HG03159 (cell line): Measurements from ENCODE around the gene CD93.

Experiments
- ATAC-seq: cut with Tn5 transposase; IDR thresholded peaks from one replicate; pipeline ENCODE4 v1.9.1; 2021; ENCODE audit warnings: mild to moderate bottlenecking, moderate library complexity; ENCODE audit not compliant: unreplicated experiment

Gene CD93

GRCh38 chr20:23120936-23121750 is 35.0 kb upstream of the CD93 start:
- ATAC-seq, result no peak

DNA sequence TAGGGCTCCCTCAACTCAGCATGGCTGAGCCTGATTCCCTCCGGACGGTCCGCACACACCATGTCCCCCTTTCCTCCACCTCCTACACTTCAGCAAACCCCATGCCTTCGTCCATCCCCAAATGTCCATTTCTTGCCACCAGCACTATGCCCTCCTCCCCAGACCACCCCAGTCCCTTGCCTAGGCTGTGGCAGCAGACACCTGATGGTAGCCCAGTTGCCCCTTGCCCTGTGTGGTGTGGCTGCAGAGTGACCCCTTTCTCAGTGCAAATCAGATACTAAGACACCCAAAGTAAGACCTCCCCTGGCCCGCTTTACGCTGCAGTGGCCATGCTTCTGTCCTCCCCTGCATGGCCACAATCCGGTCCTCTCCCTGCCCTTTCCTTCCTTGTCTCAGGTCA is 34.1 kb upstream of the CD93 start:
- no peak for ATAC-seq

DNA sequence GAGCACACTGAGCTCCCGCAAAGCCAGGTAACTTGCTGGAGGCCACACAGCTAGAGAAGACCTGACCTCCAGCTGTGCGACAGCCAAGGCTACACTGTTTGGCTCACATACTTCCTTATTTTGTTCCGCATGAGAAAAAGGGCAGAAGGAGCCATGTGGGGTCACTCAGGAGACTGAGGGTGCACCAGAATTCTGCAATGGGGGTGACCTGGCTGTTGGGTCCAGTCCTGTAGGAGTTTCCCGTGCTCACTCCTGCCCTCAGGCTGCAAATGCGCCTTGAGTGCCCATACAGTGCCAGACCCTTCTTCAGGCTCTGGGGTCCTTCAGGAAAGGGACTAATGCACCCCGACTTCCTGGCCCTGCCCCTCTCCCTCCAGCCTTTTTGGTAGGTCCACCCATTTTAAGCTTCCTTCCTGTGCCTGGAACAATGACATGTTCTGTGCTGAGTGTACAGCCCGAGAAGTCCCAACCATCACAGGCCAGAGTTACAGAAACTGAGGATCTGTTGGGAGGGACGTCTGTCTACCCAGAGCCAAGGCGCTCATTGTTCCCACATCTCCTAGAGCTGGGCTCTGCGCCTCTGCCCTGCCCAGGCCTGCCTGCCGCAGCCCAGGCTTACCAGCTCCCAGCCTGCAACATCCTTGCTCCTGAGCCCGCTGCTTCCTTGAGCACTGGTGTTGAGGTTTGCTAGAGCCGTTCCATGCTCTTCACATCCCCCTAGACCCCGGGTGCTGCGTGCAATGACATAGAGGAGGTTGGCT is 33.5 kb upstream of the CD93 start:
- ATAC-seq, result no peak

- ATAC-seq, result no peak
Observed at GRCh38 chr20:23118766-23119165, 32.6 kb upstream of the CD93 start.

- no peak for ATAC-seq
Observed at GRCh38 chr20:23118144-23118543, 32.0 kb upstream of the CD93 start.

DNA sequence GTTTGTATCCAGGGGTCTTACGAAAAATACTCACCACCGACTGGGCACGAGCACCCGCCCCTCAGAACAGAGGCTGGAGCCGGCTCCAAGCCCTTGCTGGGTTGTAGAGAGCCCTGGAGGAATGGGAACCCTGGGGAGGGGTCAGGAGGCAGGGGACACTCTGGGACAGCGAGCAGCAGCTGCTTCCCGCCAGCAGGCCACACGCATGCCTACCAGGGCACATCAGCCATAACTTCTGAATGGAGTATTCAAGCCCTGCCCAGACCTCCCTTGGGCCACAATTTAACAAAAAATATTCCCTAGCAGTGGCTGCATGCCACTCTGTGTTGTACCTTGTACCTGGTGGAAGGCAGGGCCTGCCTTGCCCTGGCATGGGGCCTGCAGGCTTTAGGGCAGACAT is 31.6 kb upstream of the CD93 start:
- ATAC-seq, result no peak

GRCh38 chr20:23116311-23117089 is 30.4 kb upstream of the CD93 start:
- no peak for ATAC-seq

- ATAC-seq, result no peak
Observed at GRCh38 chr20:23115822-23116221, 29.7 kb upstream of the CD93 start.

DNA sequence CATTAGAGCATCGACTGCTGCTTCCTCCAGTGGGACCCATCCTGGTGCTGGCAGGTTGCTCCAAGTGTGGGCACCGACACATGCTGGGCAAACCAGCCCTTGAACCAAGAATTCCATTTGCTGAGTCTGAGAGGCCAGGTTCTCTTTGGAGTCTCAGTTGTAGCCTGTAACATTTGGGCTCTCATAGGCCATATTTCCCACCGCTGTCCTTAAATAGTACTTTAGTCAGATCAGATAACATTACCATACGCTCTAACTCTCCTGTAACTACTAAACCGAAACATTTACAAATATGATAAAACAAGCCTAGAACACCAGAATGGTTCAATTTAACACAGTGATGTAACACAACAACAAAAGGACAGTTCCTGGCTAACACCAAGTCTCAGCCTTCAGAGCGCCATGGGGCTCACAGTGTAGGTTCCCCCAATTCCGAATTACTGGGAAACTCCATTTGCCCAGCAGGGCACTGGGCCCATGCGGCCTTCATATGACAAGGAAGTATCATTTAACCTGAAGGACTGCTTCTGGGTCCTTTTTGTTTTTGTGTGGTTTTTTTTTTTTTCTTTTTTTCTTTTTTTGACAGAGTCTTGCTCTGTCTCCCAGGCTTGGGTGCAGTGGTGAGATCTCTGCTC is 28.4 kb upstream of the CD93 start:
- no peak for ATAC-seq

- ATAC-seq, result no peak
Observed at GRCh38 chr20:23114018-23114417, 27.9 kb upstream of the CD93 start.

DNA sequence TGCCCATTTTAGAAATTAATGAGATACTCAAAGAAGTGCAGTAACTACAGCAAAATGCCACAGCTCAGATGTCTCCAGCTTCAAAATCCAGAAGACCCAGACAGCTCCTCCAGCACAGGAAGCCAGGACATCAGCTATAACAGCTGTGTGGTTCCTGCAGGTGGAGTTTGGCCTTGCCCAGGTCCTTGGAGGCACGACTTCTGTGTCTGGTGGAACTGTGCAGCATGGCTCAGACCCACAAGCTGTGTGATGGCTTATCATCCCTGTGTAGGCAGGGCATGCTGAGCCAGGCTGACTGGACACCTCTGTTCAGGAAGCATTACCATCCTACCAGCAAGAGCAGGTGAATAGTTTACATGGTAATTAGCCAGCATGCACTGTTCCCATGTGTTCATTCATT is 26.5 kb upstream of the CD93 start:
- ATAC-seq, result no peak

- ATAC-seq, result no peak
Observed at GRCh38 chr20:23111944-23112342, 25.8 kb upstream of the CD93 start.

- no peak for ATAC-seq
Observed at GRCh38 chr20:23111307-23111943, 25.3 kb upstream of the CD93 start.

DNA sequence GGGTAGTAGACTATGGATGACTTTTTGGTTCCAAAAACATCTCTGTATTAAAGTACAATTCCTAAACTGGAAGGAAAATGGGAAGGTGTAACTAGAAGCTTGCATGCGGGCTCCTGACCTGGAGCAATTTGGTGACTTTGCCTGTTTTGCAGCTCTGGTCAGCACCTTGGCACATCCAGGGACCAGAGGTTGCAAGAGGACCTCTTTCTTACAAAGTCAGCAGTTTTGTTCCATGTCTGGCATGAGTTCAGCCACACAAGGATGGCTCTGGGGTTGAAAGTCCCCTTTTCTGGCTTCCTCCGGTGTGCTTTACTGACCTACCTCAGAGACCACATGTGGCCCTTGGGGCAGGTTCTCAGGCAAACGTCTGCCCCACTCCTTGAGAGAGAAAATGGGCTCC is 22.7 kb upstream of the CD93 start:
- ATAC-seq, result no peak

GRCh38 chr20:23107466-23107865 is 21.3 kb upstream of the CD93 start:
- ATAC-seq, result no peak

DNA sequence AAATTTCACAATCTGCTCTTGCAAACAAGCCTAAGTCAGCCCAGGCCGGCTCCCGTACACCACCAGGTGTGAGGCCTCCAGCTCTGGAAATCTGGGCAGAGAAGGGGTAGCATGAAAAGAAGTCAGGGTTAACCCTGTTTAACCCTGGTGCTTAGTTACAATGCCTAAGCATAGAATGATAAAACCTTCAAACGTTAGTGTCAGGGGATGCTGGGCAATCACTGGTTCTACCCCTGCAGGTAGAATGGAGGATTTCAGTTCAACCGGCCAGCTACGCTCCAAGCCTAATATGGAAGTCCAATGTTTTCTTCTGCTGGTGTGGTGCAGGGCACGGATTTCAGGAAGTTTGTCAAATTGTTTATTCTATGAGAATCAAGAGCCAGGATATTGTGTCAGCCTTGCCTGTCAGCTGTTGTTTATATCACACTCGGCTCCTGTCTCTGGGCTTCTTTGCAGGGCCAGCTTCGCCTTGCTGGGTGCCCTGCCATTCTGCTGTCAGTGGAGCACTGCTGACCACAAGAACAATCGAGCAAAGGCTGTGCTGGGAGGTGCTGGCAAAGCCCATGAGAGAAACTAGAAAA is 20.2 kb upstream of the CD93 start:
- no peak for ATAC-seq

DNA sequence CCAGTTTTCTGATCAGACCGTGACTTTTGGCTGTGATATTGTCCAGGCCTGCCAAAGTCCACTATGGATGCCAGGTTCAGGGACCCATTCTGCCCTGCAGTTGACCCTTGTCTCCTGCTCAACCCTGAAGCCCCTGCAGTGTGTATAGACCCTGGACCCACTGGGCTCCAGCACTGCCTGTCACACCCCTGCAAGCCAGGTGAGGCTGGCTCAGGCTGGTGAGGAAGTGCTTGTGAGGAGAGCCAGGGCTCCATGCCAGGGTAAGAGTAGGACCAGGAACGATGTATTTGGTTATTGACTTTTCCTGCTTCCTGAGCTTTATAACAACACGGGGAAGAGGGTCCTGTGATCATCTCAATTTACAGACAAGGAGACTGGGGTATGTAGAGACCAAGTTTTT is 19.1 kb upstream of the CD93 start:
- no peak for ATAC-seq

DNA sequence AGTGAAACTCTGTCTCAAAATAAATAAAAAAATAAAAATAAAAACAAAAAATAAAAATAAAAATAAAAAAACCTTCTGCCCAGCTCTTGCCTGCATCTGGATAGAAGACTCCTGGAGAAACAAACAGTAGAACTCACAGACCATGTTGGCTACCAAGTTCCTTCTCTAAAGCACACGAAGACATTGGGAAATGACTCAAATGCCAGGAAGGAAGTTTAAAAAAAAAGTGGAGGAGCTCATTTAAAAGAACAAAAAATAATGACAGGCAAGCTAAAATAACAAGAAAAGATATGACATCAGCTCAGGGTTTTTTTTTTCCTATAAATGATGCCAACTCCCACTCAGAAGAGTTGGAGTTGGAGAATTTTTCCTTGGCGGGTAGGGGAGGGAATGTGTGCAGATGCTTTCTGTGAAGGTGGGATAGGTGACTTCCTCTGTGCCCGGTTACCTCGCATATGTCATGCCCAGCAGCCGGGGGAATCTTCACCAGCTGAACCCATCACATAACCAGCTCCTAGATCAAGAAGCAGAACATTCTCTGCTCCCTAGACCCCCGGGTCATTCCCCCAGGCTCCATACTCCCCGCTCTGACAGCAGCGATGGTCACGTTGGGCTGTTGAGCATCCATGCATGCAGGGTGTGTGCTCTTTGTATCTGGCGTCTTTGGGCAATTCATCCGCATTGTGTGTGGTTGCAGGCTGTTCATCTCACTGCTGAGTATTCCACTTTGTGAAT is 17.3 kb upstream of the CD93 start:
- no peak for ATAC-seq

GRCh38 chr20:23101696-23102406 is 15.7 kb upstream of the CD93 start:
- ATAC-seq, result no peak
